Neuronal stem cell (in vitro differentiated cells): ENCODE data around the gene SBNO2.
A peak's percentile ranks its signal among the peaks of the same experiment; 100 is the strongest.

ENCODE experiments used
- DNase-seq: peaks from one replicate; pipeline ENCODE4 v3.0.0-alpha.2; 2013; ENCODE audit warnings: low spot score
- H2AFZ ChIP-seq: one replicate; pipeline ENCODE4 v1.6.1; 2013; ENCODE audit warnings: mild to moderate bottlenecking, low read length, inconsistent platforms
- H2AK5ac ChIP-seq: 2 replicates; pipeline ENCODE4 v1.6.1; 2013; ENCODE audit warnings: low read depth, mild to moderate bottlenecking, inconsistent platforms, low read length, moderate library complexity, mixed read lengths
- H2BK120ac ChIP-seq: 2 replicates; pipeline ENCODE4 v1.6.1; 2013; ENCODE audit warnings: low read depth, mild to moderate bottlenecking, inconsistent platforms, low read length, moderate library complexity, mixed read lengths
- H2BK12ac ChIP-seq: one replicate; pipeline ENCODE4 v1.6.1; 2013; ENCODE audit warnings: low read length, inconsistent platforms
- H2BK15ac ChIP-seq: 2 replicates; pipeline ENCODE4 v1.6.1; 2013; ENCODE audit warnings: mild to moderate bottlenecking, low read length, inconsistent platforms, mixed read lengths
- H2BK5ac ChIP-seq: one replicate; pipeline ENCODE4 v1.6.1; 2013; ENCODE audit warnings: inconsistent platforms, mild to moderate bottlenecking, low read length, moderate library complexity
- H3K14ac ChIP-seq: one replicate; pipeline ENCODE4 v1.6.1; 2013; ENCODE audit warnings: low read length, inconsistent platforms
- H3K18ac ChIP-seq: 2 replicates; pipeline ENCODE4 v1.6.1; 2013; ENCODE audit warnings: low read length, inconsistent platforms
- H3K23ac ChIP-seq: 2 replicates; pipeline ENCODE4 v1.6.1; 2013; ENCODE audit warnings: low read depth, mild to moderate bottlenecking, mixed read lengths, low read length, inconsistent platforms; ENCODE audit not compliant: poor library complexity
- H3K27ac ChIP-seq: replicated peaks from 3 replicates; pipeline ENCODE4 v1.5.1; 2013; ENCODE audit warnings: low read length, inconsistent platforms
- H3K27me3 ChIP-seq, 3 experiments: 2 replicates each; pipeline ENCODE4 v1.6.1; 2013; ENCODE audit warnings: low read length in 3 of 3, mild to moderate bottlenecking in 2 of 3, inconsistent platforms in 1 of 3, low read depth in 1 of 3, mixed read lengths in 1 of 3, moderate library complexity in 1 of 3; ENCODE audit not compliant: control insufficient read depth in 3 of 3, insufficient read depth in 3 of 3
- H3K36me3 ChIP-seq, 2 donors: replicated peaks in 1 of 2; 2 replicates each; pipeline ENCODE4 v1.6.1; 2013; ENCODE audit warnings: low read length in 2 of 2; ENCODE audit not compliant: control insufficient read depth in 2 of 2, insufficient read depth in 2 of 2
- H3K4ac ChIP-seq: 2 replicates; pipeline ENCODE4 v1.6.1; 2013; ENCODE audit warnings: inconsistent platforms, mild to moderate bottlenecking, low read length, moderate library complexity
- H3K4me1 ChIP-seq, 2 donors: 1 replicate in 1 of 2; 2 replicates in 1 of 2; pipeline ENCODE4 v1.6.1; 2013; ENCODE audit warnings: low read length in 2 of 2, low read depth in 1 of 2; ENCODE audit not compliant: control insufficient read depth in 2 of 2, insufficient read depth in 1 of 2
- H3K4me2 ChIP-seq: one replicate; pipeline ENCODE4 v1.6.1; 2013; ENCODE audit warnings: mild to moderate bottlenecking, low read length, inconsistent platforms; ENCODE audit not compliant: insufficient read depth, poor library complexity, severe bottlenecking
- H3K4me3 ChIP-seq, 2 donors: 2 replicates each; pipeline ENCODE4 v1.5.1; 2013; ENCODE audit warnings: low read length in 2 of 2, mild to moderate bottlenecking in 2 of 2, inconsistent platforms in 1 of 2, moderate library complexity in 1 of 2
- H3K79me1 ChIP-seq: one replicate; pipeline ENCODE4 v1.6.1; 2013; ENCODE audit warnings: low read depth, mild to moderate bottlenecking, inconsistent platforms, low read length, moderate library complexity
- H3K9ac ChIP-seq: one replicate; pipeline ENCODE4 v1.6.1; 2013; ENCODE audit warnings: mild to moderate bottlenecking, low read depth, low read length, inconsistent platforms; ENCODE audit not compliant: poor library complexity
- H3K9me3 ChIP-seq, 2 donors: replicated peaks in 1 of 2; 2 replicates each; pipeline versions ENCODE3 to v1.6.1; 2013; ENCODE audit warnings: low read length in 2 of 2, mild to moderate bottlenecking in 2 of 2, inconsistent platforms in 1 of 2, low read depth in 1 of 2, mixed read lengths in 1 of 2, moderate library complexity in 1 of 2; ENCODE audit not compliant: control insufficient read depth in 2 of 2, insufficient read depth in 1 of 2
- H4K8ac ChIP-seq: one replicate; pipeline ENCODE4 v1.6.1; 2013; ENCODE audit warnings: low read depth, mild to moderate bottlenecking, inconsistent platforms, low read length, moderate library complexity
- H4K91ac ChIP-seq: one replicate; pipeline ENCODE4 v1.6.1; 2013; ENCODE audit warnings: low read length, low read depth, mild to moderate bottlenecking, inconsistent platforms; ENCODE audit not compliant: poor library complexity
- WGBS, 2 donors: extraction: QIAGEN DNeasy Blood & Tissue Kit; methylation state at CpG; one replicate each; pipeline ENCODE4 v1.1.7; 2013; ENCODE audit warnings: missing lambda C conversion rate in 2 of 2, mixed read lengths in 1 of 2; ENCODE audit not compliant: insufficient read length in 2 of 2, insufficient replicate concordance in 1 of 2; ENCODE audit errors: extremely low coverage in 2 of 2; 5-methylcytosine and 5-hydroxymethylcytosine counted together

SBNO2 gene

GRCh38 chr19:1156830-1157615 lies 17.0 kb downstream of the SBNO2 start:
- H4K91ac ChIP-seq = no peak overlapping the region
- H2AFZ ChIP-seq = no peak overlapping the region
- H3K4me3 ChIP-seq = no peak overlapping the region
- H3K9ac ChIP-seq = peak overlapping the region; percentile 75
- peak overlapping the region; percentile 60 for H2AK5ac ChIP-seq
- peak overlapping the region; percentile 39 for H2BK5ac ChIP-seq
- H2BK120ac ChIP-seq = no peak overlapping the region
- no peak overlapping the region for H3K4ac ChIP-seq
- H2BK15ac ChIP-seq = no peak overlapping the region
- no peak overlapping the region for H2BK12ac ChIP-seq
- peaks cover 0 to 8% of the 10 kb centered on the region in 2 donors for H3K36me3 ChIP-seq
- H3K27me3 ChIP-seq = peaks cover 0 to 2% (median 0%) of the 10 kb centered on the region in 3 experiments
- H3K4me1 ChIP-seq = peaks cover 0 to 6% of the 10 kb centered on the region in 2 donors
- H3K9me3 ChIP-seq = no peaks in the 10 kb centered on the region
- H3K18ac ChIP-seq = peak overlapping the region; percentile 27
- H3K4me2 ChIP-seq = no peak overlapping the region
- H4K8ac ChIP-seq = no peak overlapping the region
- H3K79me1 ChIP-seq = peaks cover 19% of the 10 kb centered on the region
- DNase-seq = no peak
- no peak overlapping the region for H3K14ac ChIP-seq
- H3K23ac ChIP-seq = peak overlapping the region; percentile 95
- no CpG with 5 or more reads among the region's 46 CpGs for WGBS, 2 donors
- H3K27ac ChIP-seq = no peak overlapping the region

- peak overlapping the region; percentile 75 for H3K9ac ChIP-seq
- peak overlapping the region; percentile 75 for H3K14ac ChIP-seq
- H2BK12ac ChIP-seq = no peak overlapping the region
- peak overlapping the region; percentile 88 for H3K18ac ChIP-seq
- peak overlapping the region; percentile 20 for H2BK15ac ChIP-seq
- peak overlapping the region; percentile 61 for H2AK5ac ChIP-seq
- peak overlapping the region; percentile 66 for H3K4ac ChIP-seq
- peak overlapping the region; percentile 32 for H3K27ac ChIP-seq
- H3K27me3 ChIP-seq = peaks cover 0 to 2% (median 0%) of the 10 kb centered on the region in 3 experiments
- no CpG with 5 or more reads among the region's 24 CpGs for WGBS, 2 donors
- peak overlapping the region; percentile 95 for H3K23ac ChIP-seq
- H3K4me2 ChIP-seq = no peak overlapping the region
- H3K4me1 ChIP-seq = peaks cover 0 to 4% of the 10 kb centered on the region in 2 donors
- no peak overlapping the region for H2AFZ ChIP-seq
- H2BK5ac ChIP-seq = peak overlapping the region; percentile 39
- no peak overlapping the region for H3K4me3 ChIP-seq
- no peaks in the 10 kb centered on the region for H3K9me3 ChIP-seq
- no peak overlapping the region for H4K91ac ChIP-seq
- DNase-seq = no peak
- peaks cover 19% of the 10 kb centered on the region for H3K79me1 ChIP-seq
- no peak overlapping the region for H4K8ac ChIP-seq
- no peak overlapping the region for H2BK120ac ChIP-seq
- H3K36me3 ChIP-seq = peaks cover 0 to 8% of the 10 kb centered on the region in 2 donors
Measured at GRCh38 chr19:1156305-1156801, 17.7 kb downstream of the SBNO2 start.

- Histone ChIP-seq H3K23ac (peak overlapping the region; percentile 95), H3K4ac (peak overlapping the region; percentile 66), H3K36me3 (peaks cover 0 to 8% of the 10 kb centered on the region in 2 donors), H3K14ac (peak overlapping the region; percentile 75), H2AFZ (no peak overlapping the region), H3K18ac (peak overlapping the region; percentile 88), H2BK15ac (peak overlapping the region; percentile 20), H2BK5ac (no peak overlapping the region), H3K4me1 (peaks cover 0 to 4% of the 10 kb centered on the region in 2 donors), H3K9me3 (no peaks in the 10 kb centered on the region), H4K91ac (no peak overlapping the region), H2BK12ac (no peak overlapping the region), H3K79me1 (peaks cover 19% of the 10 kb centered on the region), H3K4me3 (no peak overlapping the region), H2AK5ac (peak overlapping the region; percentile 61), H3K4me2 (no peak overlapping the region), H3K27ac (no peak overlapping the region), H3K9ac (peak overlapping the region; percentile 75), H4K8ac (no peak overlapping the region), H3K27me3 (peaks cover 0 to 2% (median 0%) of the 10 kb centered on the region in 3 experiments), H2BK120ac (no peak overlapping the region)
- no CpG with 5 or more reads among the region's 29 CpGs for WGBS, 2 donors
- DNase-seq = no peak
Measured at GRCh38 chr19:1155352-1156304, 18.4 kb downstream of the SBNO2 start.
